ENCODE data around the gene FBXO45. TPM values are rescaled to one million over a fixed set of nuclear protein-coding genes. Genes with fewer than 3 reads are reported as not detected.
"Not testable (repeated sequence)": the region's sequence is repeated elsewhere in the genome, so short reads cannot be mapped to it uniquely, and the experiment has no call there.

Gene FBXO45
- total RNA-seq, 1 donor from 2014 or later = 23.0 TPM

GRCh38 chr3:196624907-196625306 lies 56.4 kb downstream of the FBXO45 start:
- H3K9me3 Mint-ChIP-seq = no peaks in the 10 kb centered on the region
- H3K27me3 Mint-ChIP-seq (ENCODE audit: low read depth) = no peaks in the 10 kb centered on the region
- H3K27ac Mint-ChIP-seq = peak overlapping the region; percentile 65
- intact Hi-C loops (cut with micrococcal nuclease) = loop anchor here (2.0 kb wide), 1 partner anchor 16 kb away; no protein-coding TSS in a partner anchor
- no peak for DNase-seq (ENCODE audit: low spot score)
- H3K4me1 Mint-ChIP-seq (ENCODE audit: low read depth) = peaks cover 51% of the 10 kb centered on the region
- H3K36me3 Mint-ChIP-seq (ENCODE audit: low read depth) = no peaks in the 10 kb centered on the region
- H3K4me3 Mint-ChIP-seq (ENCODE audit: low read depth) = peak overlapping the region; percentile 41

- Mint-ChIP-seq H3K9me3 (no peaks in the 10 kb centered on the region), H3K4me1 (ENCODE audit: low read depth) (peaks cover 53% of the 10 kb centered on the region), H3K27me3 (ENCODE audit: low read depth) (no peaks in the 10 kb centered on the region), H3K27ac (peak overlapping the region; percentile 65), H3K36me3 (ENCODE audit: low read depth) (no peaks in the 10 kb centered on the region), H3K4me3 (ENCODE audit: low read depth) (no peak overlapping the region)
- DNase-seq (ENCODE audit: low spot score) = no peak
- intact Hi-C loops (cut with micrococcal nuclease) = loop anchor here (2.0 kb wide), 1 partner anchor 15 kb away; no protein-coding TSS in a partner anchor
These were observed 56.9 kb downstream of the FBXO45 start for GRCh38 chr3:196625331-196625730.

GRCh38 chr3:196627918-196628231 lies 59.4 kb downstream of the FBXO45 start:
- Mint-ChIP-seq H3K27me3 (ENCODE audit: low read depth) (no peaks in the 10 kb centered on the region), H3K27ac (no peak overlapping the region), H3K4me1 (ENCODE audit: low read depth) (peaks cover 60% of the 10 kb centered on the region), H3K9me3 (no peaks in the 10 kb centered on the region), H3K36me3 (ENCODE audit: low read depth) (no peaks in the 10 kb centered on the region), H3K4me3 (ENCODE audit: low read depth) (no peak overlapping the region)
- DNase-seq (ENCODE audit: low spot score) = no peak
- intact Hi-C loops (cut with micrococcal nuclease) = no loop called here

GRCh38 chr3:196629228-196629627 lies 60.8 kb downstream of the FBXO45 start:
- DNase-seq (ENCODE audit: low spot score) = no peak
- intact Hi-C loops (cut with micrococcal nuclease) = no loop called here
- H3K36me3 Mint-ChIP-seq (ENCODE audit: low read depth) = no peaks in the 10 kb centered on the region
- H3K27ac Mint-ChIP-seq = peak overlapping the region; percentile 97
- no peak overlapping the region for H3K4me3 Mint-ChIP-seq (ENCODE audit: low read depth)
- H3K9me3 Mint-ChIP-seq = no peaks in the 10 kb centered on the region
- H3K4me1 Mint-ChIP-seq (ENCODE audit: low read depth) = peaks cover 66% of the 10 kb centered on the region
- no peaks in the 10 kb centered on the region for H3K27me3 Mint-ChIP-seq (ENCODE audit: low read depth)

GRCh38 chr3:196631682-196632045 lies 63.2 kb downstream of the FBXO45 start:
- Mint-ChIP-seq H3K9me3 (no peaks in the 10 kb centered on the region), H3K4me3 (ENCODE audit: low read depth) (peak overlapping the region; percentile 87), H3K27me3 (ENCODE audit: low read depth) (no peaks in the 10 kb centered on the region), H3K4me1 (ENCODE audit: low read depth) (peaks cover 58% of the 10 kb centered on the region), H3K36me3 (ENCODE audit: low read depth) (no peaks in the 10 kb centered on the region), H3K27ac (peak overlapping the region; percentile 97)
- intact Hi-C loops (cut with micrococcal nuclease) = loop anchor here (1.0 to 2.0 kb wide), 5 partner anchors 9 to 129 kb away; partner anchors contain the start of genes CEP19, PIGX and RNF168
- DNase-seq (ENCODE audit: low spot score) = no peak

- intact Hi-C loops (cut with micrococcal nuclease) = loop anchor here (1.0 to 2.0 kb wide), 5 partner anchors 8 to 129 kb away; partner anchors contain the start of genes CEP19, PIGX and RNF168
- Mint-ChIP-seq H3K27ac (peak overlapping the region; percentile 97), H3K4me1 (ENCODE audit: low read depth) (peaks cover 54% of the 10 kb centered on the region), H3K4me3 (ENCODE audit: low read depth) (peak overlapping the region; percentile 87), H3K9me3 (no peaks in the 10 kb centered on the region), H3K36me3 (ENCODE audit: low read depth) (no peaks in the 10 kb centered on the region), H3K27me3 (ENCODE audit: low read depth) (no peaks in the 10 kb centered on the region)
- peak; percentile 97 for DNase-seq (ENCODE audit: low spot score)
These were observed 63.7 kb downstream of the FBXO45 start for GRCh38 chr3:196632046-196632751.

GRCh38 chr3:196633555-196634151 lies 65.2 kb downstream of the FBXO45 start:
- no peaks in the 10 kb centered on the region for H3K9me3 Mint-ChIP-seq
- H3K4me3 Mint-ChIP-seq (ENCODE audit: low read depth) = peak overlapping the region; percentile 87
- intact Hi-C loops (cut with micrococcal nuclease) = loop anchor here (2.0 kb wide), 3 partner anchors 79 to 131 kb away; partner anchors contain the start of genes CEP19, PIGX and RNF168
- no peaks in the 10 kb centered on the region for H3K36me3 Mint-ChIP-seq (ENCODE audit: low read depth)
- H3K27me3 Mint-ChIP-seq (ENCODE audit: low read depth) = no peaks in the 10 kb centered on the region
- peak overlapping the region; percentile 57 for H3K27ac Mint-ChIP-seq
- H3K4me1 Mint-ChIP-seq (ENCODE audit: low read depth) = peaks cover 55% of the 10 kb centered on the region
- no peak for DNase-seq (ENCODE audit: low spot score)

- peak overlapping the region; percentile 44 for H3K27ac Mint-ChIP-seq
- intact Hi-C loops (cut with micrococcal nuclease) = no loop called here
- no peak overlapping the region for H3K4me3 Mint-ChIP-seq (ENCODE audit: low read depth)
These were observed 65.8 kb downstream of the FBXO45 start for GRCh38 chr3:196634224-196634623.

GRCh38 chr3:196634829-196635228 lies 66.4 kb downstream of the FBXO45 start:
- intact Hi-C loops (cut with micrococcal nuclease) = no loop called here
- peaks cover 56% of the 10 kb centered on the region for H3K4me1 Mint-ChIP-seq (ENCODE audit: low read depth)
- H3K4me3 Mint-ChIP-seq (ENCODE audit: low read depth) = no peak overlapping the region
- no peak for DNase-seq (ENCODE audit: low spot score)
- H3K9me3 Mint-ChIP-seq = no peaks in the 10 kb centered on the region
- no peaks in the 10 kb centered on the region for H3K27me3 Mint-ChIP-seq (ENCODE audit: low read depth)
- no peaks in the 10 kb centered on the region for H3K36me3 Mint-ChIP-seq (ENCODE audit: low read depth)
- H3K27ac Mint-ChIP-seq = no peak overlapping the region

More at GRCh38 chr3:196634224-196634623, 65.8 kb downstream of the FBXO45 start:
- no peaks in the 10 kb centered on the region for H3K27me3 Mint-ChIP-seq (ENCODE audit: low read depth)
- H3K36me3 Mint-ChIP-seq (ENCODE audit: low read depth) = no peaks in the 10 kb centered on the region
- H3K9me3 Mint-ChIP-seq = no peaks in the 10 kb centered on the region
- peaks cover 60% of the 10 kb centered on the region for H3K4me1 Mint-ChIP-seq (ENCODE audit: low read depth)
- DNase-seq (ENCODE audit: low spot score) = no peak

GRCh38 chr3:196636369-196637349 lies 68.2 kb downstream of the FBXO45 start:
- H3K36me3 Mint-ChIP-seq (ENCODE audit: low read depth) = peaks cover 17% of the 10 kb centered on the region
- H3K9me3 Mint-ChIP-seq = no peaks in the 10 kb centered on the region
- H3K27ac Mint-ChIP-seq = peak overlapping the region; percentile 15
- intact Hi-C loops (cut with micrococcal nuclease) = no loop called here
- H3K27me3 Mint-ChIP-seq (ENCODE audit: low read depth) = no peaks in the 10 kb centered on the region
- peaks cover 49% of the 10 kb centered on the region for H3K4me1 Mint-ChIP-seq (ENCODE audit: low read depth)
- no peak for DNase-seq (ENCODE audit: low spot score)
- peak overlapping the region; percentile 37 for H3K4me3 Mint-ChIP-seq (ENCODE audit: low read depth)

- intact Hi-C loops (cut with micrococcal nuclease) = not testable (repeated sequence)
- Mint-ChIP-seq H3K4me3 (ENCODE audit: low read depth) (peak overlapping the region; percentile 60), H3K4me1 (ENCODE audit: low read depth) (peaks cover 52% of the 10 kb centered on the region)
These were observed 69.5 kb downstream of the FBXO45 start for GRCh38 chr3:196637941-196638340.

More at GRCh38 chr3:196637941-196638340, 69.5 kb downstream of the FBXO45 start:
- not testable (repeated sequence) for DNase-seq (ENCODE audit: low spot score); H3K27me3 Mint-ChIP-seq (ENCODE audit: low read depth); H3K9me3 Mint-ChIP-seq
- Mint-ChIP-seq H3K27ac (peak overlapping the region; percentile 61), H3K36me3 (ENCODE audit: low read depth) (peaks cover 29% of the 10 kb centered on the region)

All from activated T-helper 2 cell treated with anti-CD3 and anti-CD28 coated beads, Interferon-gamma antibody, Interleukin-2, Interleukin-4, amounts not matched to agents 10 μg/mL and 5 μg/mL and 100 μg/mL, durations not matched to agents 14 hours and 24 hours and 36 hours (primary cell).